Fibroblast of lung (primary cell): ENCODE data around the gene MMP20.

Experiments
- EZH2 ChIP-seq: IDR thresholded peaks from 2 replicates; pipeline ENCODE4 v1.5.1; 2012; ENCODE audit warnings: low read length, control low read depth, mild to moderate bottlenecking; ENCODE audit errors: missing control alignments
- TF ChIP-seq, protein P1 (sequence below), 2 donors: IDR thresholded peaks in 1 of 2; conservative IDR thresholded peaks in 1 of 2; 1 replicate in 1 of 2; 2 replicates in 1 of 2; pipeline ENCODE4 v1.5.1; 2011 to 2012; ENCODE audit warnings: low read length in 2 of 2, control low read depth in 1 of 2, inconsistent platforms in 1 of 2, low read depth in 1 of 2, mild to moderate bottlenecking in 1 of 2

DNA sequence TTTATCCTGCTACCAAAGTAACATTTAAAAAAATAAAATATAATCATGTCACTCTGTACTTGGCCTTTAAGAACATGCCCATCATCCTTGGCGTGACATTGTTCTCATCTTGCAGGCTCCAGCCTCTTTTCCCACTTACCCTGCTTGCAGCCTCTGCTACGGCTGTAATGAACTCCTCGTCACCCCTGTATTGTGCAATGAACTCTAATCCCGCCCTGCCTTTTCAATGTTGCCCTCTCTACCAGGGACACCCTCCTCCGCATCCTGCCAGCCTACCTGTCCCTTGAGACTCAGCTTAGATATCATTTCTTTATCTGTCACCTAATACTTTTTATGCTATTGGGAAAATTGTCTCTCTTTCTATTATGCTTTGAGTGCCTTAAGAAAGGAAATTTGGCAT is 12.6 kb upstream of the MMP20 start:
- TF ChIP-seq, protein P1, sequence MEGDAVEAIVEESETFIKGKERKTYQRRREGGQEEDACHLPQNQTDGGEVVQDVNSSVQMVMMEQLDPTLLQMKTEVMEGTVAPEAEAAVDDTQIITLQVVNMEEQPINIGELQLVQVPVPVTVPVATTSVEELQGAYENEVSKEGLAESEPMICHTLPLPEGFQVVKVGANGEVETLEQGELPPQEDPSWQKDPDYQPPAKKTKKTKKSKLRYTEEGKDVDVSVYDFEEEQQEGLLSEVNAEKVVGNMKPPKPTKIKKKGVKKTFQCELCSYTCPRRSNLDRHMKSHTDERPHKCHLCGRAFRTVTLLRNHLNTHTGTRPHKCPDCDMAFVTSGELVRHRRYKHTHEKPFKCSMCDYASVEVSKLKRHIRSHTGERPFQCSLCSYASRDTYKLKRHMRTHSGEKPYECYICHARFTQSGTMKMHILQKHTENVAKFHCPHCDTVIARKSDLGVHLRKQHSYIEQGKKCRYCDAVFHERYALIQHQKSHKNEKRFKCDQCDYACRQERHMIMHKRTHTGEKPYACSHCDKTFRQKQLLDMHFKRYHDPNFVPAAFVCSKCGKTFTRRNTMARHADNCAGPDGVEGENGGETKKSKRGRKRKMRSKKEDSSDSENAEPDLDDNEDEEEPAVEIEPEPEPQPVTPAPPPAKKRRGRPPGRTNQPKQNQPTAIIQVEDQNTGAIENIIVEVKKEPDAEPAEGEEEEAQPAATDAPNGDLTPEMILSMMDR (conservative IDR thresholded peaks at IDR 0.05 in 1 of 2, IDR thresholded peaks at IDR 0.05 in 1 of 2; ENCODE audit: low read depth in 1 of 2, low read length in 2 of 2), result no peak
- TF ChIP-seq EZH2, result no peak
